Measurements from ENCODE around the gene DHRS1.

Gene DHRS1

DNA sequence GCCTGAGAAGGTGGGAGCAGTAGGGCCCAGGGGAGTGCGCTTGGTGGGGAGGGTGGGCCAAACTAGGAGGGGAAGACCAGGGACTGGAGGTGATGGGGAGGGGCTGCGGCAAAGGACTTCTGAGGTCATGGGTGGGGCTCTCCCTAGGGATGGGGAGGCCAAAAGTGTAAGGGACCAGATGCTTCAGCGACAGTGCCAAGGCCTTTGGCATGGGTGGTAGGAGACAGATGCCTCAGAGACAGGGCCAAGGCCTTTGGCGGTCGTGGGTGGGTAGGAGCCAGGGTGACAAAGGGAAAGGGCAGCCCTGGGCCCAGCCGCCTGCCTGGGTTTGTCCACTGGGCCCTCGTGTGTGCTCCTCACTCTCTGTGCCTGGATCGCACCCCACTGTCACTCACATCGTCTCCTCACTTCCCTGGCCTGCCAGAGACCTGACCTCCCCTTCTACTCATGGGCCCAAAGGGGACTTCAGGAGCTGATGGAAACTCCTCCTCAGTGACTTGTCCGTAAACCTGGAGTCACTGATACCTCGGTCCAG, 15.0 kb downstream of the DHRS1 start:
- H3K4me1 ChIP-seq (ENCODE audit: control insufficient read depth, low read depth, low read length), result no peaks in the 10 kb centered on the region
- no peak overlapping the region for H3K27ac ChIP-seq (ENCODE audit: low read depth, low read length)
- H3K23ac ChIP-seq (ENCODE audit: low read length), result no peak overlapping the region
- no peaks in the 10 kb centered on the region for H3K79me1 ChIP-seq (ENCODE audit: low read length)
- DNase-seq, result no peak
- no peak overlapping the region for H3K4ac ChIP-seq (ENCODE audit: low read depth, low read length)
- H3K79me2 ChIP-seq (ENCODE audit: control insufficient read depth, insufficient read depth, low read length), result no peaks in the 10 kb centered on the region
- H3K36me3 ChIP-seq (ENCODE audit: control insufficient read depth, insufficient read depth, low read length), result no peaks in the 10 kb centered on the region
- H3K27me3 ChIP-seq (ENCODE audit: insufficient read depth, low read length, poor library complexity), result no peaks in the 10 kb centered on the region
- no peak overlapping the region for H2BK120ac ChIP-seq (ENCODE audit: low read depth, low read length)
- no peak overlapping the region for H3K18ac ChIP-seq (ENCODE audit: low read length)
- no peak overlapping the region for H2BK15ac ChIP-seq (replicated peaks; ENCODE audit: low read depth)
- no peak overlapping the region for H2BK5ac ChIP-seq (ENCODE audit: low read length)
- H3K4me3 ChIP-seq (ENCODE audit: low read length), result no peak overlapping the region
- no peak overlapping the region for H4K5ac ChIP-seq (ENCODE audit: low read length)
- H3K9ac ChIP-seq (ENCODE audit: low read length), result no peak overlapping the region
- WGBS (ENCODE audit: extremely low coverage, insufficient coverage, low lambda C conversion rate), result no CpG with 5 or more reads among the region's 11 CpGs
- no peak overlapping the region for H3K4me2 ChIP-seq (ENCODE audit: low read length)
- no peak overlapping the region for H4K8ac ChIP-seq (ENCODE audit: low read depth, low read length)
- H2AK5ac ChIP-seq (ENCODE audit: low read length), result no peak overlapping the region
- no peak overlapping the region for H3K56ac ChIP-seq (ENCODE audit: low read length)

DNA sequence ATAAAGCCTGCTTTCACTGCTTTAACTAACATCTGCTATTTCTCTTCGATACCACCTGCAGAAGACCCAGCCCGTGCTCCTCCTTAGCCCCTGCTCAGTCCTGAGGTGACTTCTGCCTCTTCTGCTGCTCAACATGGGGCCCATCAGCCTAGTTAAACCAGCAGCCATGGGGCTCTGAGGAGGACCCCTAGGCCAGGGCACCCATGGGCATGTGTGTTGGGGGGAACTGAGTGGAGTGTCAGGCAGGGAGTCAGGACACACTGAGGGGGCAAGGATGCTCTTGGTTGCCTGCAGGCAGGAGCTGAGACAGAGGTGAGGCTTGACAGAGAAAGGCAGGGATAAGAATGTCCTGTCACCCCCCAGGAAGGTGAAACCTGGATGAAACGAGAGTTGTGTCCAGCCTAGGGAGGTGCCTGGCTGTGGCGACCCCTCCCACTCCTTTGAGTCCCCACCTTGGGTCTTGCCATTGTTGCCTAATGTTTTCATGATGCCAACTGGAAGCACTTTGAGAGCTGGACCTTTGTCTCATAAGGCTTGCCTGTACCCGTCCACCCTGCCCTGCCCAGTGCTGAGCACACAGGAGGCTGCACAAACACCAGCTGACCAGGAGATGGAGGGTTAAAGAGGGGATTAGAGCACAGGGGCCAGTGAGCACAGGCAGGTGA, 15.7 kb downstream of the DHRS1 start:
- no peak overlapping the region for H2AK5ac ChIP-seq (ENCODE audit: low read length)
- no peak overlapping the region for H2BK120ac ChIP-seq (ENCODE audit: low read depth, low read length)
- no peak overlapping the region for H3K9ac ChIP-seq (ENCODE audit: low read length)
- H3K79me2 ChIP-seq (ENCODE audit: control insufficient read depth, insufficient read depth, low read length), result no peaks in the 10 kb centered on the region
- WGBS (ENCODE audit: extremely low coverage, insufficient coverage, low lambda C conversion rate), result no CpG with 5 or more reads among the region's 5 CpGs
- no peak overlapping the region for H4K5ac ChIP-seq (ENCODE audit: low read length)
- H3K56ac ChIP-seq (ENCODE audit: low read length), result no peak overlapping the region
- no peak overlapping the region for H3K4me2 ChIP-seq (ENCODE audit: low read length)
- no peaks in the 10 kb centered on the region for H3K27me3 ChIP-seq (ENCODE audit: insufficient read depth, low read length, poor library complexity)
- no peak overlapping the region for H3K4me3 ChIP-seq (ENCODE audit: low read length)
- no peak overlapping the region for H4K8ac ChIP-seq (ENCODE audit: low read depth, low read length)
- DNase-seq, result no peak
- H3K79me1 ChIP-seq (ENCODE audit: low read length), result no peaks in the 10 kb centered on the region
- H3K36me3 ChIP-seq (ENCODE audit: control insufficient read depth, insufficient read depth, low read length), result no peaks in the 10 kb centered on the region
- H3K23ac ChIP-seq (ENCODE audit: low read length), result no peak overlapping the region
- no peaks in the 10 kb centered on the region for H3K4me1 ChIP-seq (ENCODE audit: control insufficient read depth, low read depth, low read length)
- H2BK15ac ChIP-seq (replicated peaks; ENCODE audit: low read depth), result no peak overlapping the region
- H3K18ac ChIP-seq (ENCODE audit: low read length), result no peak overlapping the region
- no peak overlapping the region for H2BK5ac ChIP-seq (ENCODE audit: low read length)
- H3K27ac ChIP-seq (ENCODE audit: low read depth, low read length), result no peak overlapping the region
- no peak overlapping the region for H3K4ac ChIP-seq (ENCODE audit: low read depth, low read length)

DNA sequence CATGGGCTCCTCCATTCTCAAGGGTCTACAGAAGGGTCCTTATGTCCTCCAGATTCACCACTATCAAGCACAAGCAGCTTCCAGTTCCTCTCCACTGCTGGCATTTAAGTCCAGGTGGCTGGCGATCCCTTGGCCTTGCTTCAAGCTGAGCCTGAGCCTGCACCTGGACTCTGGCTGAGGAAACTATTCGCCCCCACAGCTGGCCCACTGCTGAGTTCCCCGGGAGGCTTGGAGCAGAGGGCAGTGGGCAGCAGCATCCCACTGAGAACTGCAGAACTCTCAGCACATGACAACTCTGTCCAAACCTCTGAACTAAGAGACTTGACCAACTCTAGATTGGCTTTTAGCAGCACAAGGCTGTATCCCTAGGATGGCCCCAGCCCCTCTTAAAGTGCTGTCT, 16.8 kb downstream of the DHRS1 start:
- no peak for DNase-seq
- H3K9ac ChIP-seq (ENCODE audit: low read length), result no peak overlapping the region
- H3K18ac ChIP-seq (ENCODE audit: low read length), result no peak overlapping the region
- no peak overlapping the region for H3K56ac ChIP-seq (ENCODE audit: low read length)
- no peak overlapping the region for H3K4ac ChIP-seq (ENCODE audit: low read depth, low read length)
- H3K23ac ChIP-seq (ENCODE audit: low read length), result no peak overlapping the region
- H2BK5ac ChIP-seq (ENCODE audit: low read length), result no peak overlapping the region
- no peak overlapping the region for H3K4me3 ChIP-seq (ENCODE audit: low read length)
- no peaks in the 10 kb centered on the region for H3K79me2 ChIP-seq (ENCODE audit: control insufficient read depth, insufficient read depth, low read length)
- H2BK15ac ChIP-seq (replicated peaks; ENCODE audit: low read depth), result no peak overlapping the region
- no peak overlapping the region for H4K8ac ChIP-seq (ENCODE audit: low read depth, low read length)
- no peaks in the 10 kb centered on the region for H3K79me1 ChIP-seq (ENCODE audit: low read length)
- no CpG with 5 or more reads among the region's 3 CpGs for WGBS (ENCODE audit: extremely low coverage, insufficient coverage, low lambda C conversion rate)
- no peaks in the 10 kb centered on the region for H3K27me3 ChIP-seq (ENCODE audit: insufficient read depth, low read length, poor library complexity)
- no peaks in the 10 kb centered on the region for H3K36me3 ChIP-seq (ENCODE audit: control insufficient read depth, insufficient read depth, low read length)
- no peak overlapping the region for H3K27ac ChIP-seq (ENCODE audit: low read depth, low read length)
- no peak overlapping the region for H4K5ac ChIP-seq (ENCODE audit: low read length)
- H2AK5ac ChIP-seq (ENCODE audit: low read length), result no peak overlapping the region
- H2BK120ac ChIP-seq (ENCODE audit: low read depth, low read length), result no peak overlapping the region
- no peak overlapping the region for H3K4me2 ChIP-seq (ENCODE audit: low read length)
- H3K4me1 ChIP-seq (ENCODE audit: control insufficient read depth, low read depth, low read length), result no peaks in the 10 kb centered on the region

DNA sequence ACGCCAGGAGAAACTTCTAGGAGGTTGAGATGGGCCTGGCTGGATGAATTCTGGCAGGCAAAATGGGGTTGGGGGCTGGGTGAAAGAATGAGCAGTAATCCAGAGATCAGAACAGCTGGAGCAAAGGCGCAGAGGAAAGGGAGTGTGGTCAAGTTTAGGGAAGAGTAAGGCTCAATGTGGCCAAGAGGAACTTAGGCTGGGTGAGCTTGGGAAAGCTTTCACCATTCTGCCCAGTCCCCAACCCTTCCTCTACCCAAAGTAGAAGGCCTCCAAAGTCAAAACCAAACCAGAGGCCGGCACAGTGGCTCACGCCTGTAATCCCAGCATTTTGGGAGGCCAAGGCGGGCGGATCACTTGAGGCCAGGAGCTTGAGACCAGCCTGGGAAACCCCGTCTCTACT, 17.9 kb downstream of the DHRS1 start:
- no peak overlapping the region for H3K27ac ChIP-seq (ENCODE audit: low read depth, low read length)
- H2BK15ac ChIP-seq (replicated peaks; ENCODE audit: low read depth), result no peak overlapping the region
- no peaks in the 10 kb centered on the region for H3K4me1 ChIP-seq (ENCODE audit: control insufficient read depth, low read depth, low read length)
- no peak overlapping the region for H4K5ac ChIP-seq (ENCODE audit: low read length)
- H3K4ac ChIP-seq (ENCODE audit: low read depth, low read length), result no peak overlapping the region
- H3K79me2 ChIP-seq (ENCODE audit: control insufficient read depth, insufficient read depth, low read length), result no peaks in the 10 kb centered on the region
- no peak overlapping the region for H3K9ac ChIP-seq (ENCODE audit: low read length)
- no peaks in the 10 kb centered on the region for H3K79me1 ChIP-seq (ENCODE audit: low read length)
- H3K56ac ChIP-seq (ENCODE audit: low read length), result no peak overlapping the region
- WGBS (ENCODE audit: extremely low coverage, insufficient coverage, low lambda C conversion rate), result no CpG with 5 or more reads among the region's 7 CpGs
- no peaks in the 10 kb centered on the region for H3K36me3 ChIP-seq (ENCODE audit: control insufficient read depth, insufficient read depth, low read length)
- no peak overlapping the region for H4K8ac ChIP-seq (ENCODE audit: low read depth, low read length)
- H2AK5ac ChIP-seq (ENCODE audit: low read length), result no peak overlapping the region
- no peak overlapping the region for H3K23ac ChIP-seq (ENCODE audit: low read length)
- no peak overlapping the region for H3K4me3 ChIP-seq (ENCODE audit: low read length)
- H2BK5ac ChIP-seq (ENCODE audit: low read length), result no peak overlapping the region
- H3K18ac ChIP-seq (ENCODE audit: low read length), result no peak overlapping the region
- no peaks in the 10 kb centered on the region for H3K27me3 ChIP-seq (ENCODE audit: insufficient read depth, low read length, poor library complexity)
- no peak overlapping the region for H2BK120ac ChIP-seq (ENCODE audit: low read depth, low read length)
- H3K4me2 ChIP-seq (ENCODE audit: low read length), result no peak overlapping the region
- no peak for DNase-seq

DNA sequence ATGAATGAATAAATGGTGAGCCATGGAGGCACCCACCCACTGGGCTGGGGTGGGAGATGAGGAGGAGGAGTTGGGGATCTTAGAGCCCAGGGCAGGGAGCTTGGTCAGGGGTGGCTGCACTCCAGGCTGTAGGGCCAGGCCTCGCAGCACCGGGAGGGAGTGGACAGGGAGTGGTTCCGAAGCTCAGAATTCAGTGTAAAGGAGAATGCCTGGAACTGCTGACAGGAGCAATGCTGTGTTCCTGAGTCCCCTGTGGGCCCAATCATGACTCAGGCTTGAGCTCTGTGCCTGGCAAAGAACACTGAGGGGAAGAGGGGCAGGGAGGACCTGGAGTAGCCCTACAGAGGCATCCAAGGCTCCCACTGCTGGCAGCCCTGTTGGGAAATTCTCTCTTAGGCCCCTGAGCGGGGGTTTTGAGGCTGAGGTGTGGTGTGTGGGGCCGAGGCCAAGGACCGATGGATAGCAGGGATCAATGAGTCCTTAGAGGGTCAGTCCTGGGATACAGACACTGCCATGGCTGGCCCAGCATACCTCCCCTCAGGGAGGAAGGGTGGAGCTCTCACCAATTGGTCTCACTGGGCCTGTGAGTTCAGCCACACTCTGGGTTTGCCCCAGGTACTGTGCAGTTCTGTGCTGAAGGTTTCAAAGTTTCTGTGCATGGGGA, 18.7 kb downstream of the DHRS1 start:
- Histone ChIP-seq H3K27me3 (ENCODE audit: insufficient read depth, low read length, poor library complexity) (no peaks in the 10 kb centered on the region), H3K79me2 (ENCODE audit: control insufficient read depth, insufficient read depth, low read length) (no peaks in the 10 kb centered on the region), H2AK5ac (ENCODE audit: low read length) (no peak overlapping the region), H3K18ac (ENCODE audit: low read length) (no peak overlapping the region), H3K4me1 (ENCODE audit: control insufficient read depth, low read depth, low read length) (no peaks in the 10 kb centered on the region), H3K4ac (ENCODE audit: low read depth, low read length) (no peak overlapping the region), H3K9ac (ENCODE audit: low read length) (no peak overlapping the region), H4K8ac (ENCODE audit: low read depth, low read length) (no peak overlapping the region), H4K5ac (ENCODE audit: low read length) (no peak overlapping the region), H3K27ac (ENCODE audit: low read depth, low read length) (no peak overlapping the region), H2BK120ac (ENCODE audit: low read depth, low read length) (no peak overlapping the region), H3K4me3 (ENCODE audit: low read length) (no peak overlapping the region), H3K36me3 (ENCODE audit: control insufficient read depth, insufficient read depth, low read length) (no peaks in the 10 kb centered on the region), H3K4me2 (ENCODE audit: low read length) (no peak overlapping the region), H2BK5ac (ENCODE audit: low read length) (no peak overlapping the region), H3K23ac (ENCODE audit: low read length) (no peak overlapping the region), H3K79me1 (ENCODE audit: low read length) (no peaks in the 10 kb centered on the region), H2BK15ac (replicated peaks; ENCODE audit: low read depth) (no peak overlapping the region), H3K56ac (ENCODE audit: low read length) (no peak overlapping the region)
- no CpG with 5 or more reads among the region's 6 CpGs for WGBS (ENCODE audit: extremely low coverage, insufficient coverage, low lambda C conversion rate)
- DNase-seq, result no peak
